Keratinocyte (primary cell): Measurements from ENCODE around the gene DIS3L2.

ENCODE experiments used
- CTCF ChIP-seq, 3 experiments: IDR thresholded peaks in 1 of 3; conservative IDR thresholded peaks in 1 of 3; optimal IDR thresholded peaks in 1 of 3; 2 replicates in 2 of 3; 3 replicates in 1 of 3; pipeline versions ENCODE3 to v1.5.1; 2011; ENCODE audit warnings: low read length in 3 of 3, mild to moderate bottlenecking in 3 of 3, moderate library complexity in 2 of 3, control low read depth in 1 of 3, inconsistent platforms in 1 of 3; ENCODE audit not compliant: insufficient read depth in 2 of 3; ENCODE audit errors: extremely low read depth in 1 of 3
- EZH2 ChIP-seq: IDR thresholded peaks from one replicate; pipeline ENCODE4 v1.6.1; 2012; ENCODE audit warnings: inconsistent platforms, mild to moderate bottlenecking, low read length, moderate library complexity

- TF ChIP-seq CTCF (optimal IDR thresholded peaks at IDR 0.05 in 1 of 3, IDR thresholded peaks at IDR 0.05 in 1 of 3, conservative IDR thresholded peaks at IDR 0.05 in 1 of 3; ENCODE audit: extremely low read depth in 1 of 3, insufficient read depth in 2 of 3, low read length in 3 of 3) (no peak), EZH2 (no peak)
These were observed 342.7 kb downstream of the DIS3L2 start for GRCh38 chr2:232304236-232304635.
